ENCODE measurements around the gene G3BP2.

DNA sequence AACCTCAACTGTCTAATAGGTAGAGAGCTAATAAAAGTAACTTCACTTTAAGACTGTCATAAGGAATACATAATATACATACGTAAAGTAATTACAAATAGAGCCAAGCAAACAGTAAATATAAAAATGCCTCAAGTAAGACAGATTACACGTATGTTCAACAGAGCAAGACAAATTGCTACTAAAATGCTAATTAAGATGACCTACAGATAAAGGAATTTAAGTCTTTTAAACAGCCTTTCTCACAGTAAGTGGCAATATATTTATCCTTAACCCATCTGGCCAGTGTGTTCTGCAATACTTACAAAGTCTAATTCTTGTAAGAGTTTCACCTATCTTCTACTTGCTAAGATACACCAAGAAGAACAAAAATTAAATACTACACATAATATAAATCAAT, 12.7 kb downstream of the G3BP2 start:
- TF ChIP-seq, protein P1, sequence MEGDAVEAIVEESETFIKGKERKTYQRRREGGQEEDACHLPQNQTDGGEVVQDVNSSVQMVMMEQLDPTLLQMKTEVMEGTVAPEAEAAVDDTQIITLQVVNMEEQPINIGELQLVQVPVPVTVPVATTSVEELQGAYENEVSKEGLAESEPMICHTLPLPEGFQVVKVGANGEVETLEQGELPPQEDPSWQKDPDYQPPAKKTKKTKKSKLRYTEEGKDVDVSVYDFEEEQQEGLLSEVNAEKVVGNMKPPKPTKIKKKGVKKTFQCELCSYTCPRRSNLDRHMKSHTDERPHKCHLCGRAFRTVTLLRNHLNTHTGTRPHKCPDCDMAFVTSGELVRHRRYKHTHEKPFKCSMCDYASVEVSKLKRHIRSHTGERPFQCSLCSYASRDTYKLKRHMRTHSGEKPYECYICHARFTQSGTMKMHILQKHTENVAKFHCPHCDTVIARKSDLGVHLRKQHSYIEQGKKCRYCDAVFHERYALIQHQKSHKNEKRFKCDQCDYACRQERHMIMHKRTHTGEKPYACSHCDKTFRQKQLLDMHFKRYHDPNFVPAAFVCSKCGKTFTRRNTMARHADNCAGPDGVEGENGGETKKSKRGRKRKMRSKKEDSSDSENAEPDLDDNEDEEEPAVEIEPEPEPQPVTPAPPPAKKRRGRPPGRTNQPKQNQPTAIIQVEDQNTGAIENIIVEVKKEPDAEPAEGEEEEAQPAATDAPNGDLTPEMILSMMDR (IDR thresholded peaks at IDR 0.05 in 2 of 3, conservative IDR thresholded peaks at IDR 0.05 in 1 of 3; ENCODE audit: control insufficient read depth in 2 of 3, extremely low read depth in 1 of 3, insufficient read depth in 1 of 3, low read depth in 3 of 3, low read length in 3 of 3), result no peak
- TF ChIP-seq POLR2AphosphoS5 (IDR thresholded peaks at IDR 0.05; ENCODE audit: low read length) (no peak), CHD4 (IDR thresholded peaks at IDR 0.05) (no peak), EZH2 (IDR thresholded peaks at IDR 0.05; ENCODE audit: borderline replicate concordance, control insufficient read depth, low read depth, low read length) (no peak), NFIC (IDR thresholded peaks at IDR 0.05; ENCODE audit: low read depth, low read length) (no peak), POLR2A (IDR thresholded peaks at IDR 0.05; ENCODE audit: low read depth, low read length) (no peak), DPF2 (IDR thresholded peaks at IDR 0.05) (no peak), YY1 (IDR thresholded peaks at IDR 0.05; ENCODE audit: low read depth, low read length) (no peak), CEBPB (IDR thresholded peaks at IDR 0.05; ENCODE audit: borderline replicate concordance in 1 of 2, low read depth in 2 of 2, low read length in 2 of 2) (no peak), RFX5 (IDR thresholded peaks at IDR 0.05; ENCODE audit: low read depth, low read length) (no peak), CHD1 (IDR thresholded peaks at IDR 0.05; ENCODE audit: low read depth, low read length) (no peak), RCOR1 (conservative IDR thresholded peaks at IDR 0.05; ENCODE audit: low read depth, low read length) (no peak)
